H9 (cell line): ENCODE results near the gene F3. TPM values are rescaled to one million over a fixed set of nuclear protein-coding genes. Genes with fewer than 3 reads are reported as not detected.

Experiments
- DNase-seq: peaks from one replicate; pipeline ENCODE4 v3.0.0-alpha.2; 2017
- H2AFZ ChIP-seq: one replicate; pipeline ENCODE4 v1.6.1; 2013; ENCODE audit warnings: mild to moderate bottlenecking, low read length, control low read depth, moderate library complexity
- H2AK5ac ChIP-seq: 2 replicates; pipeline ENCODE4 v1.6.1; 2013; ENCODE audit warnings: low read length, control low read depth, mixed read lengths; ENCODE audit not compliant: insufficient read length
- H2BK120ac ChIP-seq: one replicate; pipeline ENCODE4 v1.6.1; 2013; ENCODE audit warnings: low read depth, mild to moderate bottlenecking, low read length, control low read depth, inconsistent platforms; ENCODE audit not compliant: poor library complexity, severe bottlenecking
- H2BK12ac ChIP-seq: 2 replicates; pipeline ENCODE4 v1.6.1; 2013; ENCODE audit warnings: low read length, control low read depth, mixed read lengths, low read depth; ENCODE audit not compliant: insufficient read length
- H2BK15ac ChIP-seq: 2 replicates; pipeline ENCODE4 v1.6.1; 2013; ENCODE audit warnings: low read depth, low read length, control low read depth
- H2BK20ac ChIP-seq: one replicate; pipeline ENCODE4 v1.6.1; 2013; ENCODE audit warnings: low read depth, mild to moderate bottlenecking, low read length, control low read depth, inconsistent platforms; ENCODE audit not compliant: poor library complexity, severe bottlenecking
- H2BK5ac ChIP-seq: 2 replicates; pipeline ENCODE4 v1.6.1; 2013; ENCODE audit warnings: low read length, control low read depth, mixed read lengths; ENCODE audit not compliant: insufficient read length
- H3K14ac ChIP-seq: 2 replicates; pipeline ENCODE4 v1.6.1; 2013; ENCODE audit warnings: low read length, control low read depth; ENCODE audit not compliant: insufficient read depth
- H3K18ac ChIP-seq: 2 replicates; pipeline ENCODE4 v1.6.1; 2013; ENCODE audit warnings: low read depth, mild to moderate bottlenecking, mixed read lengths, low read length, control low read depth; ENCODE audit not compliant: insufficient read length
- H3K23ac ChIP-seq: 2 replicates; pipeline ENCODE4 v1.6.1; 2013; ENCODE audit warnings: low read length, control low read depth, mixed read lengths, low read depth; ENCODE audit not compliant: insufficient read length
- H3K23me2 ChIP-seq: 2 replicates; pipeline ENCODE4 v1.6.1; 2013; ENCODE audit warnings: low read depth, mild to moderate bottlenecking, mixed read lengths, low read length, control low read depth; ENCODE audit not compliant: insufficient read length, poor library complexity, severe bottlenecking
- H3K27ac ChIP-seq: 2 replicates; pipeline ENCODE4 v1.5.1; 2013; ENCODE audit warnings: low read length, control low read depth, mixed read lengths, low read depth; ENCODE audit not compliant: insufficient read length
- H3K27me3 ChIP-seq: 2 replicates; pipeline ENCODE4 v1.6.1; 2013; ENCODE audit warnings: low read length, control low read depth, inconsistent platforms; ENCODE audit not compliant: insufficient read depth
- H3K4ac ChIP-seq: 2 replicates; pipeline ENCODE4 v1.6.1; 2013; ENCODE audit warnings: low read depth, mild to moderate bottlenecking, control low read depth, inconsistent platforms, low read length, moderate library complexity
- H3K4me1 ChIP-seq: 2 replicates; pipeline ENCODE4 v1.6.1; 2013; ENCODE audit warnings: low read length, control low read depth, inconsistent platforms; ENCODE audit not compliant: insufficient read depth
- H3K4me2 ChIP-seq: 2 replicates; pipeline ENCODE4 v1.6.1; 2013; ENCODE audit warnings: low read length, control low read depth, mixed read lengths; ENCODE audit not compliant: insufficient read length, insufficient read depth
- H3K56ac ChIP-seq: 2 replicates; pipeline ENCODE4 v1.6.1; 2013; ENCODE audit warnings: low read depth, mild to moderate bottlenecking, mixed read lengths, low read length, control low read depth; ENCODE audit not compliant: insufficient read length
- H3K79me1 ChIP-seq: 2 replicates; pipeline ENCODE4 v1.6.1; 2013; ENCODE audit warnings: low read depth, mild to moderate bottlenecking, moderate library complexity, low read length, control low read depth, inconsistent platforms; ENCODE audit not compliant: insufficient read depth, poor library complexity, severe bottlenecking
- H3K79me2 ChIP-seq: 2 replicates; pipeline ENCODE4 v1.6.1; 2013; ENCODE audit warnings: low read length, control low read depth, inconsistent platforms; ENCODE audit not compliant: insufficient read depth
- H3K9ac ChIP-seq: 2 replicates; pipeline ENCODE4 v1.6.1; 2013; ENCODE audit warnings: low read length, control low read depth, mixed read lengths; ENCODE audit not compliant: insufficient read length; ENCODE audit errors: extremely low read depth
- H3K9me3 ChIP-seq: one replicate; pipeline ENCODE4 v1.6.1; 2013; ENCODE audit warnings: low read depth, low read length, inconsistent platforms; ENCODE audit not compliant: control insufficient read depth
- H3T11ph ChIP-seq: one replicate; pipeline ENCODE4 v1.6.1; 2013; ENCODE audit warnings: mild to moderate bottlenecking, low read length, control low read depth, inconsistent platforms
- H4K20me1 ChIP-seq: one replicate; pipeline ENCODE4 v1.6.1; 2013; ENCODE audit not compliant: control insufficient read depth, insufficient read length, insufficient read depth
- H4K5ac ChIP-seq: 2 replicates; pipeline ENCODE4 v1.6.1; 2013; ENCODE audit warnings: low read depth, mild to moderate bottlenecking, mixed read lengths, low read length, control low read depth; ENCODE audit not compliant: insufficient read length
- H4K8ac ChIP-seq: replicated peaks from 2 replicates; pipeline ENCODE4 v1.6.1; 2013; ENCODE audit warnings: low read length, control low read depth, mixed read lengths, low read depth; ENCODE audit not compliant: insufficient read length
- H4K91ac ChIP-seq: 2 replicates; pipeline ENCODE4 v1.6.1; 2013; ENCODE audit warnings: low read depth, mild to moderate bottlenecking, moderate library complexity, mixed read lengths, low read length, control low read depth; ENCODE audit not compliant: insufficient read length
- H3K27ac Mint-ChIP-seq, 3 experiments: 2 replicates in 2 of 3; 3 replicates in 1 of 3; pipeline ENCODE4 v1.8.0; 2020 to 2021; ENCODE audit warnings: mixed read lengths in 3 of 3, mild to moderate bottlenecking in 1 of 3, moderate library complexity in 1 of 3
- H3K27me3 Mint-ChIP-seq: 2 replicates; pipeline ENCODE4 v1.8.0; 2021; ENCODE audit warnings: low read depth, mild to moderate bottlenecking, moderate library complexity, mixed read lengths
- H3K36me3 Mint-ChIP-seq, 3 experiments: 2 replicates in 2 of 3; 3 replicates in 1 of 3; pipeline ENCODE4 v1.8.0; 2020 to 2021; ENCODE audit warnings: low read depth in 3 of 3, mixed read lengths in 3 of 3; ENCODE audit not compliant: insufficient read depth in 1 of 3
- H3K4me1 Mint-ChIP-seq, 2 experiments: 2 replicates each; pipeline ENCODE4 v1.8.0; 2020; ENCODE audit warnings: mixed read lengths in 2 of 2
- H3K4me3 Mint-ChIP-seq, 2 experiments: 2 replicates in 1 of 2; 3 replicates in 1 of 2; pipeline ENCODE4 v1.8.0; 2020 to 2021; ENCODE audit warnings: mild to moderate bottlenecking in 2 of 2, mixed read lengths in 2 of 2, moderate library complexity in 1 of 2
- H3K9me3 Mint-ChIP-seq, 2 experiments: 2 replicates in 1 of 2; 3 replicates in 1 of 2; pipeline ENCODE4 v1.8.0; 2020; ENCODE audit warnings: mild to moderate bottlenecking in 2 of 2, mixed read lengths in 2 of 2, moderate library complexity in 1 of 2
- WGBS: extraction: QIAGEN DNeasy Blood & Tissue Kit; methylation state at CpG from one replicate; pipeline ENCODE4 v1.1.7; 2013; ENCODE audit warnings: missing lambda C conversion rate, low lambda C conversion rate, mixed read lengths; ENCODE audit not compliant: insufficient read length; ENCODE audit errors: extremely low coverage; 5-methylcytosine and 5-hydroxymethylcytosine counted together
- total RNA-seq: library from RNA; stranded (reverse); gene quantifications from 2 replicates; pipeline ENCODE4 v1.2.1, GENCODE V29; 2021
- TF ChIP-seq, protein P1 (sequence below): fragments of 200-600 bp; sonication (generic); conservative IDR thresholded peaks from 3 replicates; pipeline ENCODE4 v1.8.0; 2021; ENCODE audit warnings: antibody characterized with exemption, mild to moderate bottlenecking

The F3 gene
- total RNA-seq, 1 experiment from 2014 or later = 21.7 TPM

DNA sequence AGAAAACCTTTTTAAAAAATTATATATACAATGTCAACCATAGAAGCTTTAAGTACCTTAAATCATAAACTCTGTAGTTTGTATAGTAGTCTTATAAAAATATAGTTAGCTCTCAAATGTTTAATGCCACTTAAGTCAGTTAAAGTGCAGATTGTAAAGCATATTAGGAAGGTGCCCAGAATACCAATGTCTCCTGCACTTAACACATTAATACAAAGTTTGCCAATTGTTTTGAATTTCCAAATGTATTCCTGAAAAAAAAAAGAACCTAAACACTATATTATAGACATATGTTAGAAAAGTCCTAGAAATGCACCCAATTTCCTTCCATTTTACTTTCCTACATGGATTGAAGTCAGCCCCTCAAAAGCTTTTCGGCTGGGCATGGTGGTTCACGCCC is 12.1 kb downstream of the F3 start:
- Histone ChIP-seq H2AK5ac (no peak overlapping the region), H2BK12ac (no peak overlapping the region), H2AFZ (no peak overlapping the region), H3K4ac (no peak overlapping the region), H3K79me2 (no peaks in the 10 kb centered on the region), H3K9me3 (no peaks in the 10 kb centered on the region), H3K56ac (no peak overlapping the region), H3T11ph (no peak overlapping the region), H3K14ac (no peak overlapping the region), H2BK120ac (no peak overlapping the region), H3K79me1 (no peaks in the 10 kb centered on the region), H3K18ac (no peak overlapping the region), H3K23ac (no peak overlapping the region), H4K8ac (no peak overlapping the region), H3K4me1 (peaks cover 2% of the 10 kb centered on the region; the same call in 1 of the 2 replicates), H3K4me2 (no peak overlapping the region), H2BK20ac (no peak overlapping the region), H3K27me3 (no peaks in the 10 kb centered on the region), H4K5ac (no peak overlapping the region), H2BK5ac (no peak overlapping the region), H2BK15ac (no peak overlapping the region), H4K20me1 (no peaks in the 10 kb centered on the region), H3K23me2 (no peaks in the 10 kb centered on the region), H4K91ac (no peak overlapping the region), H3K9ac (no peak overlapping the region), H3K27ac (no peak overlapping the region)
- Mint-ChIP-seq H3K36me3 (peaks cover 11 to 48% (median 28%) of the 10 kb centered on the region in 3 experiments; a peak in 5 of 7 replicates), H3K27me3 (no peaks in the 10 kb centered on the region), H3K4me3 (no peak overlapping the region), H3K9me3 (no peaks in the 10 kb centered on the region), H3K27ac (no peak overlapping the region), H3K4me1 (peaks cover 18 to 21% of the 10 kb centered on the region in 2 experiments)
- TF ChIP-seq, protein P1, sequence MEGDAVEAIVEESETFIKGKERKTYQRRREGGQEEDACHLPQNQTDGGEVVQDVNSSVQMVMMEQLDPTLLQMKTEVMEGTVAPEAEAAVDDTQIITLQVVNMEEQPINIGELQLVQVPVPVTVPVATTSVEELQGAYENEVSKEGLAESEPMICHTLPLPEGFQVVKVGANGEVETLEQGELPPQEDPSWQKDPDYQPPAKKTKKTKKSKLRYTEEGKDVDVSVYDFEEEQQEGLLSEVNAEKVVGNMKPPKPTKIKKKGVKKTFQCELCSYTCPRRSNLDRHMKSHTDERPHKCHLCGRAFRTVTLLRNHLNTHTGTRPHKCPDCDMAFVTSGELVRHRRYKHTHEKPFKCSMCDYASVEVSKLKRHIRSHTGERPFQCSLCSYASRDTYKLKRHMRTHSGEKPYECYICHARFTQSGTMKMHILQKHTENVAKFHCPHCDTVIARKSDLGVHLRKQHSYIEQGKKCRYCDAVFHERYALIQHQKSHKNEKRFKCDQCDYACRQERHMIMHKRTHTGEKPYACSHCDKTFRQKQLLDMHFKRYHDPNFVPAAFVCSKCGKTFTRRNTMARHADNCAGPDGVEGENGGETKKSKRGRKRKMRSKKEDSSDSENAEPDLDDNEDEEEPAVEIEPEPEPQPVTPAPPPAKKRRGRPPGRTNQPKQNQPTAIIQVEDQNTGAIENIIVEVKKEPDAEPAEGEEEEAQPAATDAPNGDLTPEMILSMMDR = no peak
- no CpG with 5 or more reads among the region's 2 CpGs for WGBS
- DNase-seq = no peak
